IMR-90 (cell line): Measurements from ENCODE around the gene ZEB2. TPM values are rescaled to one million over a fixed set of nuclear protein-coding genes. Genes with fewer than 3 reads are reported as not detected.

Experiments used
- ATAC-seq: fragments of 200-7000 bp; cut with Tn5 transposase; 2 replicates; pipeline ENCODE4 v1.9.1; 2020; ENCODE audit warnings: low read depth, mild to moderate bottlenecking, moderate library complexity
- BruUV-seq: library from RNA; stranded (reverse); fragments of 400-500 nt; replicated peaks from 2 replicates; lab custom pipeline; 2021; lab: Mats Ljungman, UMichigan
- CTCF ChIA-PET: fragments of 300-600 bp; formaldehyde crosslinking; extraction: SDS; loops from one replicate; lab custom pipeline; 2021; ENCODE audit warnings: antibody characterized with exemption; lab: Yijun Ruan, JAX
- POLR2A ChIA-PET: fragments of 300-600 bp; sonication (Branson Sonifier 250); formaldehyde crosslinking; loops from one replicate; lab custom pipeline; 2022; ENCODE audit warnings: antibody characterized with exemption; ENCODE audit not compliant: unreplicated experiment; lab: Charles Lee
- DNase-seq: peaks from one replicate; pipeline ENCODE4 v3.0.0; 2013
- H2AFZ ChIP-seq: replicated peaks from 2 replicates; pipeline ENCODE3; 2013; ENCODE audit warnings: low read length, mild to moderate bottlenecking; ENCODE audit not compliant: poor library complexity
- H2AK5ac ChIP-seq: 2 replicates; pipeline ENCODE4 v1.6.1; 2013; ENCODE audit warnings: low read depth, low read length, inconsistent platforms
- H2AK9ac ChIP-seq: replicated peaks from 2 replicates; pipeline ENCODE3; 2013; ENCODE audit warnings: mild to moderate bottlenecking, low read depth, low read length, moderate library complexity; ENCODE audit not compliant: poor library complexity
- H2BK120ac ChIP-seq: 2 replicates; pipeline ENCODE4 v1.6.1; 2013; ENCODE audit warnings: low read depth, low read length, inconsistent platforms
- H2BK15ac ChIP-seq: 3 replicates; pipeline ENCODE4 v1.6.1; 2013; ENCODE audit warnings: low read depth, low read length, inconsistent platforms
- H2BK20ac ChIP-seq: 2 replicates; pipeline ENCODE4 v1.6.1; 2013; ENCODE audit warnings: low read depth, mild to moderate bottlenecking, inconsistent platforms, low read length, moderate library complexity
- H2BK5ac ChIP-seq: 2 replicates; pipeline ENCODE4 v1.6.1; 2013; ENCODE audit warnings: mild to moderate bottlenecking, low read depth, low read length, inconsistent platforms; ENCODE audit not compliant: poor library complexity, severe bottlenecking
- H3K14ac ChIP-seq: replicated peaks from 2 replicates; pipeline ENCODE4 v1.6.1; 2013; ENCODE audit warnings: low read depth, low read length, inconsistent platforms
- H3K18ac ChIP-seq: 2 replicates; pipeline ENCODE4 v1.6.1; 2013; ENCODE audit warnings: low read depth, low read length, control low read depth
- H3K23ac ChIP-seq: 2 replicates; pipeline ENCODE4 v1.6.1; 2013; ENCODE audit warnings: low read depth, low read length, inconsistent platforms
- H3K27ac ChIP-seq: 2 replicates; pipeline ENCODE4 v1.5.1; 2013; ENCODE audit warnings: mild to moderate bottlenecking, control low read depth, low read length; ENCODE audit not compliant: insufficient read depth
- H3K27me3 ChIP-seq: 2 replicates; pipeline ENCODE4 v1.6.1; 2013; ENCODE audit warnings: low read length; ENCODE audit not compliant: control insufficient read depth, insufficient read depth
- H3K36me3 ChIP-seq: 2 replicates; pipeline ENCODE4 v1.6.1; 2013; ENCODE audit warnings: low read length, mixed read lengths; ENCODE audit not compliant: control insufficient read depth, insufficient read depth
- H3K4ac ChIP-seq: 2 replicates; pipeline ENCODE4 v1.6.1; 2013; ENCODE audit warnings: low read depth, low read length, inconsistent platforms
- H3K4me1 ChIP-seq: 2 replicates; pipeline ENCODE4 v1.6.1; 2013; ENCODE audit warnings: low read length, mixed read lengths; ENCODE audit not compliant: control insufficient read depth, insufficient read depth
- H3K4me2 ChIP-seq: 2 replicates; pipeline ENCODE4 v1.6.1; 2013; ENCODE audit warnings: low read depth, mild to moderate bottlenecking, control low read depth, low read length, moderate library complexity
- H3K4me3 ChIP-seq: 2 replicates; pipeline ENCODE4 v1.5.1; 2013; ENCODE audit warnings: low read depth, mild to moderate bottlenecking, control low read depth, low read length, moderate library complexity; ENCODE audit not compliant: insufficient read depth
- H3K56ac ChIP-seq: 2 replicates; pipeline ENCODE4 v1.6.1; 2013; ENCODE audit warnings: low read length, inconsistent platforms; ENCODE audit not compliant: insufficient read depth; ENCODE audit errors: extremely low read depth
- H3K79me1 ChIP-seq, 2 experiments: 2 replicates each; pipeline ENCODE4 v1.6.1; 2013; ENCODE audit warnings: low read length in 2 of 2, inconsistent platforms in 1 of 2, low read depth in 1 of 2
- H3K9ac ChIP-seq: 2 replicates; pipeline ENCODE4 v1.6.1; 2013; ENCODE audit warnings: low read depth, low read length, control low read depth
- H3K9me1 ChIP-seq: 2 replicates; pipeline ENCODE4 v1.6.1; 2013; ENCODE audit warnings: low read length, inconsistent platforms; ENCODE audit not compliant: insufficient read depth
- H3K9me3 ChIP-seq: 2 replicates; pipeline ENCODE4 v1.6.1; 2013; ENCODE audit warnings: low read length; ENCODE audit not compliant: control insufficient read depth, insufficient read depth
- H4K20me1 ChIP-seq: 2 replicates; pipeline ENCODE4 v1.6.1; 2013; ENCODE audit warnings: low read length, inconsistent platforms; ENCODE audit not compliant: insufficient read depth
- H4K5ac ChIP-seq: 2 replicates; pipeline ENCODE4 v1.6.1; 2013; ENCODE audit warnings: mild to moderate bottlenecking, low read depth, low read length, control low read depth
- H4K8ac ChIP-seq, 2 experiments: 2 replicates each; pipeline ENCODE4 v1.6.1; 2013; ENCODE audit warnings: low read depth in 2 of 2, low read length in 2 of 2, control low read depth in 1 of 2, inconsistent platforms in 1 of 2
- H4K91ac ChIP-seq: 2 replicates; pipeline ENCODE4 v1.6.1; 2013; ENCODE audit warnings: low read depth, low read length, inconsistent platforms; ENCODE audit not compliant: insufficient read depth
- BHLHE40 ChIP-seq: fragments of 150-350 bp; IDR thresholded peaks from 2 replicates; pipeline ENCODE4 v1.6.1; 2016; ENCODE audit warnings: mild to moderate bottlenecking, low read depth, low read length
- CEBPB ChIP-seq: IDR thresholded peaks from 2 replicates; pipeline ENCODE4 v1.6.1; 2012; ENCODE audit warnings: low read depth, low read length, improper control_type of control experiment
- CHD1 ChIP-seq: IDR thresholded peaks from 2 replicates; pipeline ENCODE4 v1.6.1; 2012; ENCODE audit warnings: low read depth, low read length, improper control_type of control experiment
- MAFK ChIP-seq: IDR thresholded peaks from 2 replicates; pipeline ENCODE4 v1.6.1; 2012; ENCODE audit warnings: low read depth, low read length, improper control_type of control experiment
- MAZ ChIP-seq: IDR thresholded peaks from 2 replicates; pipeline ENCODE4 v1.6.1; 2012; ENCODE audit warnings: low read depth, mild to moderate bottlenecking, low read length, improper control_type of control experiment, moderate library complexity, borderline replicate concordance
- MXI1 ChIP-seq: IDR thresholded peaks from 2 replicates; pipeline ENCODE4 v1.6.1; 2012; ENCODE audit warnings: low read depth, mild to moderate bottlenecking, low read length, moderate library complexity, borderline replicate concordance
- NFE2L2 ChIP-seq: fragments of 150-350 bp; IDR thresholded peaks from 2 replicates; pipeline ENCODE4 v1.6.1; 2016; ENCODE audit warnings: low read depth, mild to moderate bottlenecking, low read length
- POLR2A ChIP-seq: IDR thresholded peaks from 2 replicates; pipeline ENCODE4 v1.6.1; 2012; ENCODE audit warnings: mild to moderate bottlenecking, low read depth, low read length
- RAD21 ChIP-seq: IDR thresholded peaks from 2 replicates; pipeline ENCODE4 v1.6.1; 2012; ENCODE audit warnings: low read length, improper control_type of control experiment
- RCOR1 ChIP-seq: IDR thresholded peaks from 2 replicates; pipeline ENCODE4 v1.6.1; 2012; ENCODE audit warnings: mild to moderate bottlenecking, low read length, improper control_type of control experiment; ENCODE audit not compliant: insufficient replicate concordance
- RFX5 ChIP-seq: IDR thresholded peaks from 2 replicates; pipeline ENCODE4 v1.8.0; 2012; ENCODE audit warnings: low read depth, mild to moderate bottlenecking, low read length, moderate library complexity
- SMC3 ChIP-seq: fragments of 150-350 bp; IDR thresholded peaks from 2 replicates; pipeline ENCODE4 v1.6.1; 2016; ENCODE audit warnings: low read depth, mild to moderate bottlenecking, antibody characterized with exemption, low read length, moderate library complexity
- WGBS, 2 experiments: methylation state at CpG; one replicate each; pipeline versions ENCODE4 v1.1.5 to v1.1.7; 2013; ENCODE audit warnings: missing lambda C conversion rate in 2 of 2; ENCODE audit not compliant: insufficient read length in 1 of 2; ENCODE audit errors: extremely low coverage in 2 of 2; 5-methylcytosine and 5-hydroxymethylcytosine counted together
- dilution Hi-C: fragments of 300-500 bp; cut with HindIII; formaldehyde crosslinking; loops from one replicate; pipeline ENCODE4 v1.14.3; 2018; ENCODE audit warnings: low sequenced_read_pairs; ENCODE audit not compliant: unreplicated experiment
- in situ Hi-C: fragments of 300-500 bp; cut with MboI; formaldehyde crosslinking; loops from 3 replicates; pipeline ENCODE4 v1.14.3; 2019; ENCODE audit warnings: low sequenced_read_pairs, inconsistent platforms, mixed read lengths
- intact Hi-C: fragments of 100-400 bp; cut with micrococcal nuclease; formaldehyde crosslinking; loops from 2 replicates; pipeline ENCODE4 v1.10.0; 2022
- polyA plus RNA-seq, 3 experiments: library from polyadenylated mRNA; depleted of rRNA; stranded (reverse); fragments of >200 nt; gene quantifications; 2 replicates each; pipeline ENCODE4 v1.2.3, GENCODE V29; 2012; ENCODE audit warnings: low replicate concordance in 1 of 3
- total RNA-seq: library from RNA; depleted of rRNA; stranded (reverse); fragments of >200 nt; gene quantifications from 2 replicates; pipeline ENCODE4 v1.2.3, GENCODE V29; 2012
- TF ChIP-seq, protein P1 (sequence below): conservative IDR thresholded peaks from 2 replicates; pipeline ENCODE4 v1.5.1; 2012; ENCODE audit warnings: mild to moderate bottlenecking, low read depth, low read length, improper control_type of control experiment
- TF ChIP-seq, protein P2 (sequence below): fragments of 150-350 bp; IDR thresholded peaks from 2 replicates; pipeline ENCODE4 v1.6.1; 2017; ENCODE audit warnings: mild to moderate bottlenecking, antibody characterized with exemption, low read length, low read depth
- TF ChIP-seq, protein P3 (sequence below): fragments of 150-350 bp; IDR thresholded peaks from 2 replicates; pipeline ENCODE4 v1.6.1; 2016; ENCODE audit warnings: low read depth, mild to moderate bottlenecking, low read length, moderate library complexity, borderline replicate concordance

ZEB2 gene
- total and polyA plus RNA-seq, 2 of the 4 experiments (the other 2 are of a cell fraction), result 22.4 to 50.9 TPM

DNA sequence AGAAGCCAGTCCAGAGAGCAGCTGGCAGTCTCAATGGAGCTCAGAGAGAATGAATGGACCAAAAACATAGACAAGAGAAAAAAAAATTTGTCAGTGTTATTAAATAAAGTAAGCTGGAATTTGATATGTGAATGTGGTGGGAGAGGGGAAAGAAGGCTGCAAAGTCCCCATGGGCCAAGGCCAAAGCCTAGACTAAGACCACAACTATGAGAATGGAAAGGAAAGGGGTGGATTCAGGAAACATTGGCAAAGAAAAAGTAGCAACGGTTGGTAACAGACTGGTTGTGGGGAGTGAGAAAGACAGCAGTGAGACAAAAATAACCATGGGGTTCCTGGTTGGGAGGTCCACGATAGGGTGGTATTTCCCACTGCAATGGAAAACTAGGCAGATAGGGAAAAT lies 47.0 kb downstream of the ZEB2 start:
- no peak overlapping the region for H3K27ac ChIP-seq
- CTCF ChIA-PET, result no interaction called here

More for the DNA sequence above, 47.0 kb downstream of the ZEB2 start:
- Histone ChIP-seq H2BK15ac (no peak overlapping the region), H2BK20ac (no peak overlapping the region), H2BK120ac (no peak overlapping the region), H2AK5ac (no peak overlapping the region), H3K56ac (no peak overlapping the region), H2AK9ac (no peak overlapping the region), H4K20me1 (peaks cover 29% of the 10 kb centered on the region; the same call in 1 of the 2 replicates), H2BK5ac (no peak overlapping the region), H3K18ac (no peak overlapping the region), H3K9me3 (no peaks in the 10 kb centered on the region), H4K8ac (no peak overlapping the region), H3K14ac (no peak overlapping the region), H2AFZ (no peak overlapping the region), H4K5ac (no peak overlapping the region), H3K4me2 (no peak overlapping the region), H3K23ac (no peak overlapping the region), H3K79me1 (peaks cover 27 to 63% of the 10 kb centered on the region in 2 experiments), H3K36me3 (peaks cover 10% of the 10 kb centered on the region), H3K9me1 (peaks cover 4% of the 10 kb centered on the region), H4K91ac (no peak overlapping the region), H3K27me3 (no peaks in the 10 kb centered on the region), H3K9ac (no peak overlapping the region), H3K4ac (no peak overlapping the region), H3K4me3 (no peak overlapping the region), H3K4me1 (peaks cover 11% of the 10 kb centered on the region)
- in situ Hi-C loops (no loop called here), intact Hi-C loops (no loop called here), dilution Hi-C loops (no loop called here)
- ATAC-seq, result no peak
- POLR2A ChIA-PET, result no interaction called here
- TF ChIP-seq CEBPB (no peak), MXI1 (no peak), NFE2L2 (no peak), POLR2A (no peak), RAD21 (no peak), MAFK (no peak), RFX5 (no peak), CHD1 (no peak), SMC3 (no peak), MAZ (no peak), BHLHE40 (no peak), RCOR1 (no peak)
- TF ChIP-seq, protein P1, sequence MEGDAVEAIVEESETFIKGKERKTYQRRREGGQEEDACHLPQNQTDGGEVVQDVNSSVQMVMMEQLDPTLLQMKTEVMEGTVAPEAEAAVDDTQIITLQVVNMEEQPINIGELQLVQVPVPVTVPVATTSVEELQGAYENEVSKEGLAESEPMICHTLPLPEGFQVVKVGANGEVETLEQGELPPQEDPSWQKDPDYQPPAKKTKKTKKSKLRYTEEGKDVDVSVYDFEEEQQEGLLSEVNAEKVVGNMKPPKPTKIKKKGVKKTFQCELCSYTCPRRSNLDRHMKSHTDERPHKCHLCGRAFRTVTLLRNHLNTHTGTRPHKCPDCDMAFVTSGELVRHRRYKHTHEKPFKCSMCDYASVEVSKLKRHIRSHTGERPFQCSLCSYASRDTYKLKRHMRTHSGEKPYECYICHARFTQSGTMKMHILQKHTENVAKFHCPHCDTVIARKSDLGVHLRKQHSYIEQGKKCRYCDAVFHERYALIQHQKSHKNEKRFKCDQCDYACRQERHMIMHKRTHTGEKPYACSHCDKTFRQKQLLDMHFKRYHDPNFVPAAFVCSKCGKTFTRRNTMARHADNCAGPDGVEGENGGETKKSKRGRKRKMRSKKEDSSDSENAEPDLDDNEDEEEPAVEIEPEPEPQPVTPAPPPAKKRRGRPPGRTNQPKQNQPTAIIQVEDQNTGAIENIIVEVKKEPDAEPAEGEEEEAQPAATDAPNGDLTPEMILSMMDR, result no peak
- TF ChIP-seq, protein P2, sequence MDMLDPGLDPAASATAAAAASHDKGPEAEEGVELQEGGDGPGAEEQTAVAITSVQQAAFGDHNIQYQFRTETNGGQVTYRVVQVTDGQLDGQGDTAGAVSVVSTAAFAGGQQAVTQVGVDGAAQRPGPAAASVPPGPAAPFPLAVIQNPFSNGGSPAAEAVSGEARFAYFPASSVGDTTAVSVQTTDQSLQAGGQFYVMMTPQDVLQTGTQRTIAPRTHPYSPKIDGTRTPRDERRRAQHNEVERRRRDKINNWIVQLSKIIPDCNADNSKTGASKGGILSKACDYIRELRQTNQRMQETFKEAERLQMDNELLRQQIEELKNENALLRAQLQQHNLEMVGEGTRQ, result no peak
- TF ChIP-seq, protein P3, sequence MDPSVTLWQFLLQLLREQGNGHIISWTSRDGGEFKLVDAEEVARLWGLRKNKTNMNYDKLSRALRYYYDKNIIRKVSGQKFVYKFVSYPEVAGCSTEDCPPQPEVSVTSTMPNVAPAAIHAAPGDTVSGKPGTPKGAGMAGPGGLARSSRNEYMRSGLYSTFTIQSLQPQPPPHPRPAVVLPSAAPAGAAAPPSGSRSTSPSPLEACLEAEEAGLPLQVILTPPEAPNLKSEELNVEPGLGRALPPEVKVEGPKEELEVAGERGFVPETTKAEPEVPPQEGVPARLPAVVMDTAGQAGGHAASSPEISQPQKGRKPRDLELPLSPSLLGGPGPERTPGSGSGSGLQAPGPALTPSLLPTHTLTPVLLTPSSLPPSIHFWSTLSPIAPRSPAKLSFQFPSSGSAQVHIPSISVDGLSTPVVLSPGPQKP, result no peak
- WGBS, 2 experiments, result 38% methylated on average over 2 of the region's 2 CpGs; no CpG with 5 or more reads in 1 of the 2 experiments
- no TSS peak for BruUV-seq
- DNase-seq, result no peak
